Measurements from ENCODE around the gene DYTN.

DYTN gene

DNA sequence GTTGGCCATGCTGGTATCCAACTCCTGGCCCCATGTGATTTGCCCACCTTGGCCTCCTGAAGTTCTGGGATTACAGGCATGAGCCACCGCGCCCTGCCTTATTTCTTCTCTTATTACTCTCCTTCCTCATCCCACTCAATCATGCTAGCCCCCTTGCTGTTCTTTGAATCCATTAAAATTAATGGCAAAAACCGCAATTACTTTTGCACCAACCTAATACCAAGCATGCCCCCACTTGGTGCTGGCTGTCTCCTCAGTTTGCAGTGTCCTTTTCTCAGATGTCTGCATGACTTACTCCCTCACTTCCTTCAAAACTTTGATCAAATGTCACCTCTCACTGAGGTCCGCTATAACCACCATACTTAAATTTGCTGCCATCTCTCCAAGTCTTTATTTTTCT is 34.6 kb downstream of the DYTN start:
- DNase-seq (ENCODE audit: extremely low spot score): no peak
- TF ChIP-seq ELF4 (IDR thresholded peaks at IDR 0.05): peak; percentile 80; the same call in 1 of the 2 replicates
- no peak for TF ChIP-seq HDGF (IDR thresholded peaks at IDR 0.05; ENCODE audit: borderline replicate concordance)
- CTCF ChIA-PET: no interaction called here
- POLR2A ChIA-PET: no interaction called here

DNA sequence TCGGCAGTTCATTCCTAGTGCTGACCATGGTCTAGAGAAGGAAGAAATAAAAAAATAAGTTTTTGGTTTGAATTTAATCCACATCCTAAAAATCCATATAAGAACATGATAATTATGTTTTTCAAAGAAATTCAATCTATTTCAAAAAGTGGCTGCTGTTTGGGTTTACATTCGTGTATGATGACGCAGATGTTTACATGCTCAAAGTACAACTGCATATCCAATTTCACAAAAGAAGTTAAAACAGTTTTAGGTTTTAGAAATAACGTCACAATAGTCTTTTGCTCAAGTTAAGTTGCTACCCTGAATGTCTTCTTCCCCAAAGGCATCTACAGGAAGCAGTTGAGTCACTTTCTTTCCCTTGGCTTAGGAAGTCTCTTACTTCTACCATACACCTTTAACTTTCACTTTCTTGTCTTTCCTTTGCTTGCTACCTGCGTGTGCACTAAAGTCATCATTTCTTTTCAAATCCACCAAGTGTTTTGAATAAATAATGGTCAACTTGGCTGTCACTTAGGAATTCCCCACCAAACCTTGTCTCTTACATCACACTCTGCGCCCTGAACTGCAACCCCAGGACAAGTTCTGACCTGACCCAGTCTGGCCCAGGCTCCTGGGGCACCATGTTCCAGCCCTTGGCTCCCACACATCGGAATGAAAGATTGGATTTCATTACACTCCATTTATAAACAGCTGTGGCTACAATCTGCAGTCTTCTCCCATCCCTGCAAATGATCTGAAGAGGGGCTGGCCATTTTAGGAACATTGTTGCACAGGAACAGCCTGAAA is 47.5 kb downstream of the DYTN start:
- DNase-seq (ENCODE audit: extremely low spot score): no peak
- POLR2A ChIA-PET: no interaction called here
- CTCF ChIA-PET: no interaction called here
- no peak for TF ChIP-seq L3MBTL2 (conservative IDR thresholded peaks at IDR 0.05)
- TF ChIP-seq FOXM1 (IDR thresholded peaks at IDR 0.05; ENCODE audit: borderline replicate concordance): no peak
- TF ChIP-seq, protein P1, sequence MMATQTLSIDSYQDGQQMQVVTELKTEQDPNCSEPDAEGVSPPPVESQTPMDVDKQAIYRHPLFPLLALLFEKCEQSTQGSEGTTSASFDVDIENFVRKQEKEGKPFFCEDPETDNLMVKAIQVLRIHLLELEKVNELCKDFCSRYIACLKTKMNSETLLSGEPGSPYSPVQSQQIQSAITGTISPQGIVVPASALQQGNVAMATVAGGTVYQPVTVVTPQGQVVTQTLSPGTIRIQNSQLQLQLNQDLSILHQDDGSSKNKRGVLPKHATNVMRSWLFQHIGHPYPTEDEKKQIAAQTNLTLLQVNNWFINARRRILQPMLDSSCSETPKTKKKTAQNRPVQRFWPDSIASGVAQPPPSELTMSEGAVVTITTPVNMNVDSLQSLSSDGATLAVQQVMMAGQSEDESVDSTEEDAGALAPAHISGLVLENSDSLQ (IDR thresholded peaks at IDR 0.05): no peak
- TF ChIP-seq ZNF384 (IDR thresholded peaks at IDR 0.05): no peak
- TF ChIP-seq FOXK2 (IDR thresholded peaks at IDR 0.05): no peak
- no peak for TF ChIP-seq LEF1 (IDR thresholded peaks at IDR 0.05; ENCODE audit: borderline replicate concordance)
- no peak for TF ChIP-seq SUZ12 (IDR thresholded peaks at IDR 0.05)
- no peak for TF ChIP-seq ELF4 (IDR thresholded peaks at IDR 0.05)
- no peak for TF ChIP-seq BHLHE40 (IDR thresholded peaks at IDR 0.05; ENCODE audit: borderline replicate concordance)
- TF ChIP-seq TARDBP (IDR thresholded peaks at IDR 0.05): no peak
- no peak for TF ChIP-seq SP1 (IDR thresholded peaks at IDR 0.05)
- no peak for TF ChIP-seq FOXA1 (IDR thresholded peaks at IDR 0.05)
- TF ChIP-seq HDGF (IDR thresholded peaks at IDR 0.05; ENCODE audit: borderline replicate concordance): no peak
- no peak for TF ChIP-seq NFRKB (IDR thresholded peaks at IDR 0.05)
- no peak for TF ChIP-seq ARNT (IDR thresholded peaks at IDR 0.05)
- no peak for TF ChIP-seq CTBP1 (IDR thresholded peaks at IDR 0.05; ENCODE audit: borderline replicate concordance)

- CTCF ChIA-PET: no interaction called here
- POLR2A ChIA-PET: no interaction called here
- no peak for DNase-seq (ENCODE audit: extremely low spot score)
- no peak for TF ChIP-seq SP1 (IDR thresholded peaks at IDR 0.05)
- no peak for TF ChIP-seq FOXM1 (IDR thresholded peaks at IDR 0.05; ENCODE audit: borderline replicate concordance)
- TF ChIP-seq LEF1 (IDR thresholded peaks at IDR 0.05; ENCODE audit: borderline replicate concordance): no peak
- TF ChIP-seq ELF4 (IDR thresholded peaks at IDR 0.05): no peak
Observed at GRCh38 chr2:206665251-206665650, 52.9 kb downstream of the DYTN start.

- POLR2A ChIA-PET: no interaction called here
- CTCF ChIA-PET: no interaction called here
- no peak for DNase-seq (ENCODE audit: extremely low spot score)
Observed at GRCh38 chr2:206657087-206657486, 61.1 kb downstream of the DYTN start.

GRCh38 chr2:206647985-206648384 is 70.2 kb downstream of the DYTN start:
- ChIA-PET POLR2A (no interaction called here), CTCF (interaction anchor here (0.8 kb wide), 1 partner anchor 610 kb away, joined by 3 read pairs; no protein-coding TSS in a partner anchor)
- TF ChIP-seq ARNT (IDR thresholded peaks at IDR 0.05) (no peak), NFRKB (IDR thresholded peaks at IDR 0.05) (no peak), LEF1 (IDR thresholded peaks at IDR 0.05; ENCODE audit: borderline replicate concordance) (no peak), FOXK2 (IDR thresholded peaks at IDR 0.05) (no peak), L3MBTL2 (conservative IDR thresholded peaks at IDR 0.05) (no peak), CTBP1 (IDR thresholded peaks at IDR 0.05; ENCODE audit: borderline replicate concordance) (no peak), SUZ12 (IDR thresholded peaks at IDR 0.05) (no peak), BHLHE40 (IDR thresholded peaks at IDR 0.05; ENCODE audit: borderline replicate concordance) (no peak), FOXA1 (IDR thresholded peaks at IDR 0.05) (no peak), ELF4 (IDR thresholded peaks at IDR 0.05) (no peak), TARDBP (IDR thresholded peaks at IDR 0.05) (no peak), ZNF384 (IDR thresholded peaks at IDR 0.05) (no peak), SP1 (IDR thresholded peaks at IDR 0.05) (no peak), FOXM1 (IDR thresholded peaks at IDR 0.05; ENCODE audit: borderline replicate concordance) (no peak), HDGF (IDR thresholded peaks at IDR 0.05; ENCODE audit: borderline replicate concordance) (no peak)
- TF ChIP-seq, protein P1 (IDR thresholded peaks at IDR 0.05): no peak
- no peak for DNase-seq (ENCODE audit: extremely low spot score)

More at GRCh38 chr2:206657087-206657486, 61.1 kb downstream of the DYTN start:
- TF ChIP-seq LEF1 (IDR thresholded peaks at IDR 0.05; ENCODE audit: borderline replicate concordance) (no peak), SP1 (IDR thresholded peaks at IDR 0.05) (no peak), HDGF (IDR thresholded peaks at IDR 0.05; ENCODE audit: borderline replicate concordance) (no peak), TARDBP (IDR thresholded peaks at IDR 0.05) (no peak), FOXM1 (IDR thresholded peaks at IDR 0.05; ENCODE audit: borderline replicate concordance) (no peak), ARNT (IDR thresholded peaks at IDR 0.05) (no peak), FOXA1 (IDR thresholded peaks at IDR 0.05) (no peak), FOXK2 (IDR thresholded peaks at IDR 0.05) (no peak), ZNF384 (IDR thresholded peaks at IDR 0.05) (no peak), BHLHE40 (IDR thresholded peaks at IDR 0.05; ENCODE audit: borderline replicate concordance) (no peak), NFRKB (IDR thresholded peaks at IDR 0.05) (no peak), L3MBTL2 (conservative IDR thresholded peaks at IDR 0.05) (no peak), SUZ12 (IDR thresholded peaks at IDR 0.05) (no peak), ELF4 (IDR thresholded peaks at IDR 0.05) (no peak), CTBP1 (IDR thresholded peaks at IDR 0.05; ENCODE audit: borderline replicate concordance) (no peak)
- TF ChIP-seq, protein P1 (IDR thresholded peaks at IDR 0.05): no peak
